Breast epithelium (tissue), 3 donors: ENCODE measurements around the gene CGN.

Experiments
- POLR2A ChIP-seq: fragments of 450-650 bp; IDR thresholded peaks from one replicate; pipeline ENCODE4 v1.6.1; 2016; ENCODE audit warnings: antibody characterized with exemption, mild to moderate bottlenecking, moderate library complexity
- POLR2AphosphoS5 ChIP-seq, 3 donors: sonication (generic); formaldehyde crosslinking; IDR thresholded peaks; one replicate each; pipeline ENCODE4 v1.6.1; 2017; ENCODE audit warnings: antibody characterized with exemption in 3 of 3
- TF ChIP-seq, protein P1 (sequence below), 3 donors: fragments of 450-650 bp; IDR thresholded peaks; one replicate each; pipeline ENCODE4 v1.5.1; 2016 to 2017; ENCODE audit warnings: antibody characterized with exemption in 3 of 3, mild to moderate bottlenecking in 3 of 3, moderate library complexity in 3 of 3

DNA sequence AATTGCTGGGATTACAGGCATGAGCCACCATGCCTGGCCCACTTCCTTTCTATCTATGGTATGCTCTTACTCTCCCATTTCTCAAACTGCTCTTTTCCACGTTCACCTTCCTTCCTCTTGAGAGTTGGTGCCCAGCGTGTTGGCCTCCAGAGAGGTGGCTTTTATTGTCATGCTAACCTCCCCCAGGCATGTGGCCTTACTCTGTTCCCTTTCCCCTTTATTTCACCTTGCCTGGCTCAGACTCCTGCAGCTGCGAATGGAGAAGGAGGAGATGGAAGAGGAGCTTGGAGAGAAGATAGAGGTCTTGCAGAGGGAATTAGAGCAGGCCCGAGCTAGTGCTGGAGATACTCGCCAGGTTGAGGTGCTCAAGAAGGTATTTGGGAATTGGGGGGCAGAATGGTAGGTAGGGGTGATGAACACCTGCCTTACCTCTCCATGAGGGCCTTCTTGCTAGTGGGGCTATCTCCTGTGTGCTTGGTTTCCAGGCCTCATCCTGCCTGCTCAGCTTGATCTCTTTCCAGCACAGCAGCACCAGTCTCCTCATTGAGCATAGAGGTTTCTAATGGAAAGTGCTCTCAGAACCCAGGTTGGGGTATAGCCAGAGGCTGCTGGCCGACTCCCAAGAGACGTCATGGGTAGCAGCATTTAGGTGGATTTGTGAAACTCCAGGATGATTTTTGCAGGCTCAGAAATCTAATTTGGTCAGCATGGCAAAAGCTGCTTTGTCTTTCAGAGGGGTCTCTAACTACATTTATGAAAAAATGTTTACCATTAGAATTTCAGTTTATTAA is 15.7 kb downstream of the CGN start:
- no peak for TF ChIP-seq POLR2A
- TF ChIP-seq, protein P1, sequence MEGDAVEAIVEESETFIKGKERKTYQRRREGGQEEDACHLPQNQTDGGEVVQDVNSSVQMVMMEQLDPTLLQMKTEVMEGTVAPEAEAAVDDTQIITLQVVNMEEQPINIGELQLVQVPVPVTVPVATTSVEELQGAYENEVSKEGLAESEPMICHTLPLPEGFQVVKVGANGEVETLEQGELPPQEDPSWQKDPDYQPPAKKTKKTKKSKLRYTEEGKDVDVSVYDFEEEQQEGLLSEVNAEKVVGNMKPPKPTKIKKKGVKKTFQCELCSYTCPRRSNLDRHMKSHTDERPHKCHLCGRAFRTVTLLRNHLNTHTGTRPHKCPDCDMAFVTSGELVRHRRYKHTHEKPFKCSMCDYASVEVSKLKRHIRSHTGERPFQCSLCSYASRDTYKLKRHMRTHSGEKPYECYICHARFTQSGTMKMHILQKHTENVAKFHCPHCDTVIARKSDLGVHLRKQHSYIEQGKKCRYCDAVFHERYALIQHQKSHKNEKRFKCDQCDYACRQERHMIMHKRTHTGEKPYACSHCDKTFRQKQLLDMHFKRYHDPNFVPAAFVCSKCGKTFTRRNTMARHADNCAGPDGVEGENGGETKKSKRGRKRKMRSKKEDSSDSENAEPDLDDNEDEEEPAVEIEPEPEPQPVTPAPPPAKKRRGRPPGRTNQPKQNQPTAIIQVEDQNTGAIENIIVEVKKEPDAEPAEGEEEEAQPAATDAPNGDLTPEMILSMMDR (IDR thresholded peaks at IDR 0.05): no peak
- no peak for TF ChIP-seq POLR2AphosphoS5 (IDR thresholded peaks at IDR 0.05)
